GM23248 (cell line): ENCODE results near the gene UGT1A4.

Experiments
- EZH2 ChIP-seq: fragments of 200-600 bp; sonication (generic); IDR thresholded peaks from 2 replicates; pipeline ENCODE4 v1.6.1; 2018; ENCODE audit warnings: antibody characterized with exemption, mild to moderate bottlenecking; ENCODE audit not compliant: insufficient read depth, poor library complexity, severe bottlenecking
- EZH2phosphoT487 ChIP-seq: fragments of 200-600 bp; sonication (generic); IDR thresholded peaks from 2 replicates; pipeline ENCODE4 v1.6.1; 2018; ENCODE audit warnings: antibody characterized with exemption, moderate library complexity, mild to moderate bottlenecking, low read depth; ENCODE audit not compliant: insufficient read depth

DNA sequence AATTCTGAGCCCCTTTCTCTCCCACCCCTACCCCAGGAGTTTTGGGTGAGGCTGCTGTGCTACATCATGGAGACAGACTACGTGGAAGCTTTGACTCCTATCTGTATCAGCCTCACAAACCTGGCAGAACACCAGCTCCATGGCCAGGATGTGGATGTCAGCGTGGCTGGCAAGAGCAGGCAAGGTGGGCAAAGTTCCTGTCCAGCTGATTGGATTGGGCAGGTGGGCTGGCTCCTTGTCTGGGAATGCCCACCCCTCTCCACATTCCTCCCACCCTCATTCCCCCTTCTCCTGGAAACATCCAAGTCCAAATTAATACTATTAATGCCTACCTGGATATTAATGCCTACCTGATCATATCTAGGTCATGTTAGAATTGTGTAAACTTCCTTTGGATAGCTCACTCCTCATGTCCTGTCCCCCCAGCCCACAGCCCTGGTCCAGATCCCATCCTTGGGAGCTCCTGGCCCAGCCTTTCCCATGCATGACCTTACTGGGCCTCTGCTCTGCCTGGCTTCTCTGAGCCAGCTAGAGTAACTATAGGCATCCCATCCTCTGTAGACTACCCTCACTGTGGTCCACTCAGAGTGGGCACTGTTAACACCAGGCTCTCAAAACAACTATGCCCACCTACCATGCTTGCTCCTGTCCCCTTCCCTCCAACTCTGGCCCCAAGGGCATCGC is 83.7 kb downstream of the UGT1A4 start:
- TF ChIP-seq EZH2phosphoT487: no peak
- no peak for TF ChIP-seq EZH2
